Activated CD4-positive, alpha-beta T cell treated with anti-CD3 and anti-CD28 coated beads, Interleukin-2, amount 10 ng/mL, durations not matched to agents 7 days and 5 days (primary cell): ENCODE data around the gene RAB20. TPM values are rescaled to one million over a fixed set of nuclear protein-coding genes. Genes with fewer than 3 reads are reported as not detected.
A peak's percentile ranks its signal among the peaks of the same experiment; 100 is the strongest.
"Not testable (repeated sequence)": the region's sequence is repeated elsewhere in the genome, so short reads cannot be mapped to it uniquely, and the experiment has no call there.

Source experiments
- CTCF ChIA-PET: fragments of 350-600 bp; sonication (Branson Sonifier 250); formaldehyde crosslinking; loops from one replicate; lab custom pipeline; 2021; ENCODE audit warnings: antibody characterized with exemption; lab: Charles Lee
- POLR2A ChIA-PET: fragments of 350-600 bp; sonication (Branson Sonifier 250); formaldehyde crosslinking; loops from one replicate; lab custom pipeline; 2021; ENCODE audit warnings: antibody characterized with exemption; lab: Charles Lee
- DNase-seq: peaks from one replicate; pipeline ENCODE4 v3.0.0-alpha.2; 2020
- H3K27ac Mint-ChIP-seq: one replicate; pipeline ENCODE4 v1.8.0; 2021; ENCODE audit warnings: mild to moderate bottlenecking, moderate library complexity, mixed read lengths
- H3K27me3 Mint-ChIP-seq: one replicate; pipeline ENCODE4 v1.8.0; 2021; ENCODE audit warnings: mixed read lengths
- H3K36me3 Mint-ChIP-seq: one replicate; pipeline ENCODE4 v1.8.0; 2021; ENCODE audit warnings: low read depth, mixed read lengths
- H3K4me1 Mint-ChIP-seq: one replicate; pipeline ENCODE4 v1.8.0; 2021; ENCODE audit warnings: mixed read lengths
- H3K4me3 Mint-ChIP-seq: one replicate; pipeline ENCODE4 v1.8.0; 2021; ENCODE audit warnings: mild to moderate bottlenecking, moderate library complexity, mixed read lengths
- H3K9me3 Mint-ChIP-seq: one replicate; pipeline ENCODE4 v1.8.0; 2021; ENCODE audit warnings: mixed read lengths
- total RNA-seq, 2 experiments: library from RNA; stranded (reverse); gene quantifications; one replicate each; pipeline ENCODE4 v1.2.3, GENCODE V29; 2021

RAB20 gene
- total RNA-seq, 2 experiments from 2014 or later: 3.2 to 4.1 TPM

DNA sequence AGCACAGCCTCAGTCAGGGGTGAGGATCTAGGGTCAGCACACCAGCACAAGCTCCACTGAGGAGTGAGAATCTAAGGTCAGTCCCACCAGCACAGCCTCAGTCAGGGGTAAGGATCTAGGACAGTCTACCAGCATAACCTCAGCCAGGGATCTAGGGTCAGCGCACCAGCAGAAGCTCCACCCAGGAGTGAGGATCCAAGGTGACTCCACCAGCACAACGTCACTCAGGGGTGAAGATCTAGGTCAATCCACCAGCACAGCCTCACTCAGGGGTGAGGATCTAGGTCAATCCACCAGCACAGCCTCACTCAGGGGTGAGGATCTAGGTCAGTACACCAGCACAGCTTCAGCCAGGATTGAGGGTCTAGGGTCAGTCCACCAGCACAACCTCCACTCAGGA is 64.5 kb downstream of the RAB20 start:
- POLR2A ChIA-PET: no interaction called here
- Mint-ChIP-seq H3K27ac (no peak overlapping the region), H3K36me3 (no peaks in the 10 kb centered on the region), H3K4me3 (no peak overlapping the region), H3K9me3 (no peaks in the 10 kb centered on the region), H3K27me3 (peaks cover 5% of the 10 kb centered on the region), H3K4me1 (no peaks in the 10 kb centered on the region)
- DNase-seq: no peak
- CTCF ChIA-PET: no interaction called here

DNA sequence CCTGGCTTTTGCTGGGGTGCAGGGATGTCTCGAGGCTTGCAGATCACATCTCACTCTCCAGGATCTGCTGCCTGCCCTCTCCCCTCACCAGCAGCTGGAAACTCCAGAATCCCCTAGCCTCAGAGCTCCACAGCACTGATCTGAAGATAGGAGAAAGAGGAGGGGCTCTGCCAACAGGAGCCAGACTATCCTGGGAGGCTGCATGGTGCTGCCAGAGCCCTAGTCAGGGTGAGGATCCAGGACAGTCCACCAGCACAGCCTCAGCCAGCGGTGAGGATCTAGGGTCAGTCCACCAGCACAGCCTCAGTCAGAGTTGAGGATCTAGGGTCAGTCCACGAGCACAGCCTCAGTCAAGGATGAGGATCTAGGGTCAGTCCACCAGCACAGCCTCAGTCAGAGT is 65.2 kb downstream of the RAB20 start:
- Mint-ChIP-seq H3K4me3 (no peak overlapping the region), H3K36me3 (no peaks in the 10 kb centered on the region), H3K27me3 (peaks cover 5% of the 10 kb centered on the region), H3K9me3 (no peaks in the 10 kb centered on the region), H3K27ac (no peak overlapping the region), H3K4me1 (no peaks in the 10 kb centered on the region)
- no peak for DNase-seq
- ChIA-PET CTCF (interaction anchor here (1.1 kb wide), 1 partner anchor 14 kb away, joined by 3 read pairs; no protein-coding TSS in a partner anchor), POLR2A (interaction anchor here (0.6 kb wide), 1 partner anchor 41 kb away, joined by 3 read pairs; no protein-coding TSS in a partner anchor)

DNA sequence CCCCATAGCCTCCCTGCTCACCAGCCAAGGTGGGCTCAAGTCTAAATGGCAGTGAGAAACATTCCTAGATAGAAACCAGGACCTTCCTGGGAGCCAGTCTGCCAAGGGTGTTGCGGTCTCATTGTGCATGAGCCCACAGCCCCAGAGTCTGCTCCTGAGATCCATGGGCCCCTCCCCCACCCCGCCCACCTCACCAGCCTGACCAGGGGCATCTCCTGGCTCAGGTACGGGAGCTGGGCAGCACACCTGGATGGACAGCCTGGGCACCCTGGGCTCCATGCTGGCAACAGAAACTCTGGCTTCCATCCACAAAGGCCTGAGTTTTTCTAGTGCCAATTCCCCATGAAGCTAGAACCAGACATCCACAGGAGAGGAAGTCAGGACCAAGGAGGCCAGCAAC is 65.6 kb downstream of the RAB20 start:
- Mint-ChIP-seq H3K27ac (no peak overlapping the region), H3K9me3 (no peaks in the 10 kb centered on the region), H3K27me3 (peaks cover 5% of the 10 kb centered on the region), H3K4me1 (no peaks in the 10 kb centered on the region), H3K36me3 (no peaks in the 10 kb centered on the region), H3K4me3 (no peak overlapping the region)
- POLR2A ChIA-PET: interaction anchor here (0.6 kb wide), 1 partner anchor 40 kb away, joined by 3 read pairs; no protein-coding TSS in a partner anchor
- no peak for DNase-seq
- CTCF ChIA-PET: interaction anchor here (1.1 kb wide), 1 partner anchor 14 kb away, joined by 3 read pairs; no protein-coding TSS in a partner anchor

DNA sequence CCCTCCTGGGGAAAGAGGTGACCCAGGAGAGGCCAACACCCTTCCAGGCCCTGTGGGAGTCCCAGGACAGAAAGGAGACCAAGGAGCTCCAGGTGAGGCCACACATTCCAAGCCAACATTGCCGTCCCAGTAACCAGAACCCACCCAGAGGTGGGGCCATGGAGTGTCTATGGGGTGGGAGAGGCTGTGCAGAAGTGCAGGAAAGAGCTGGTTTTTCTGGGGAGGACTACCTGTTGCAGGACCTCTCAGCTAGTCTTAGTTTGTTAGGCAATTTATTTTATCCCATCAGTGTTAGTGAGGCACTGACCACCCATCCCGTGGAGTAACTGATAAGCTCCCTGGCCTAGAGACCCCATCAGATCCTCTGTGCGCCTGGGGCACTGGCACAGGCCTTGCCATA is 66.1 kb downstream of the RAB20 start:
- ChIA-PET POLR2A (no interaction called here), CTCF (interaction anchor here (1.1 to 1.2 kb wide), 2 partner anchors 15 to 31 kb away, joined by 3 read pairs; no protein-coding TSS in a partner anchor)
- H3K4me3 Mint-ChIP-seq: no peak overlapping the region
- no peaks in the 10 kb centered on the region for H3K36me3 Mint-ChIP-seq
- no peak overlapping the region for H3K27ac Mint-ChIP-seq
- no peaks in the 10 kb centered on the region for H3K27me3 Mint-ChIP-seq
- no peak for DNase-seq
- no peaks in the 10 kb centered on the region for H3K4me1 Mint-ChIP-seq
- H3K9me3 Mint-ChIP-seq: no peaks in the 10 kb centered on the region

DNA sequence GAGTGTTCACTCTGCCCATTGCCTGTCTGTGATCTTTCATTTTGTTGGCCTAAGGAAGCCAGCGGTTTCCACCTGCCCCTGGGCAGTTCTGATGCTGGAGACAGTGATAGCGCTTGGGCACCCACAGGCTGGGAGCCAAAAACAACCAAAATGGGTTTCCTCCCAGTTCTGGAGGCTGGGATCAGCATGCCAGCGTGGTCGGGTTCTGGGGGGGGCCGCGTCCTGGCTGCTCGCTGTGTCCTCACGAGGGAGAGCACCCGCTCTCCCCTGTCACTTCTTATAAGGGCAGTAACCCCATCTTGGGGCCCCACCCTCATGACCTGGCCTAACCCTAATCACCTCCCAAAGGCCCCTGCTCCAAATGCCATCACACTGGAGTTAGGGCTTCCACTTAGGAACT is 67.9 kb downstream of the RAB20 start:
- peak overlapping the region; percentile 31 for H3K27ac Mint-ChIP-seq
- no peak overlapping the region for H3K4me3 Mint-ChIP-seq
- H3K4me1 Mint-ChIP-seq: no peaks in the 10 kb centered on the region
- no peaks in the 10 kb centered on the region for H3K27me3 Mint-ChIP-seq
- CTCF ChIA-PET: no interaction called here
- POLR2A ChIA-PET: no interaction called here
- no peaks in the 10 kb centered on the region for H3K9me3 Mint-ChIP-seq
- DNase-seq: no peak
- no peaks in the 10 kb centered on the region for H3K36me3 Mint-ChIP-seq

DNA sequence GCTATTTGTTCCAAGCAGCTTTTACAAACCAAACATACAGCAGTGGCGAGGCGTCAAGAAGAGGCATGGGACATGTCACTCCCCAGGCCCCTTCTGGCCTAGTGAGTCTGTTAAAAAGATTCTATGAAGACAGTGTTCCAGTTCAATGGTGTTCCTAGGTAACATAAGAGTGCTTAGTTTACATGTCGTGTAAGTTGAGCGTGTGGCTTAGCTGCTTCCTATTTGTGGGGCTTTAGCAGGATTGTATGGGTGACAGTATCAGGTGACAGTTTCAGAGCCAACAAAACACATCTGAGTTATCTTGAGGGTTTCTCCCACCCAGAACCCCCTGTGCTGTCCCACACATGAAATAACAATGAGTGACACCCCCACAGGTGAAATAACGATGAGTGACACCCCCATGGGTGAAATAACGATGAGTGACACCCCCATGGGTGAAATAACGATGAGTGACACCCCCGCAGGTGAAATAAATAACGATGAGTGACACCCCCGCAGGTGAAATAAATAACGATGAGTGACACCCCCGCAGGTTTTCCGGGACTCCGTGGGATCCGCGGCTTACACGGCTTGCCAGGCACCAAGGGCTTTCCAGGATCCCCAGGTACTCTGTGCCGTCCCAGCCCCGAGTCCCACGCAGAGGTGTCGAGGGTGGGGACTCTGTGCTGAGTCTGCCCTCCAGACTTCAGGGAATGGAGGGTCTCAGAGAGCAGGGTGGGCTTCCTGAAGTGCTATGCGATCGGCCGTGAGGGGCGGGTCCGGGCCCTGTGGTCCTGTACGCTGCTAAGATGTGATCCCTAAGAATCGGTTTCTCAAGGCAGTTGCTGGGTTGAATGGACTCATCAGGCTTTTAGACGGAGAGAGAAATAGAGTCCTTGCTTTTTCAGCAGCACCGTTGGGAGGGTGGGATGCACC is 68.6 kb downstream of the RAB20 start:
- Mint-ChIP-seq H3K9me3 (no peaks in the 10 kb centered on the region), H3K27ac (no peak overlapping the region), H3K27me3 (no peaks in the 10 kb centered on the region), H3K4me3 (no peak overlapping the region), H3K4me1 (no peaks in the 10 kb centered on the region), H3K36me3 (no peaks in the 10 kb centered on the region)
- no peak for DNase-seq
- CTCF ChIA-PET: no interaction called here
- POLR2A ChIA-PET: no interaction called here

DNA sequence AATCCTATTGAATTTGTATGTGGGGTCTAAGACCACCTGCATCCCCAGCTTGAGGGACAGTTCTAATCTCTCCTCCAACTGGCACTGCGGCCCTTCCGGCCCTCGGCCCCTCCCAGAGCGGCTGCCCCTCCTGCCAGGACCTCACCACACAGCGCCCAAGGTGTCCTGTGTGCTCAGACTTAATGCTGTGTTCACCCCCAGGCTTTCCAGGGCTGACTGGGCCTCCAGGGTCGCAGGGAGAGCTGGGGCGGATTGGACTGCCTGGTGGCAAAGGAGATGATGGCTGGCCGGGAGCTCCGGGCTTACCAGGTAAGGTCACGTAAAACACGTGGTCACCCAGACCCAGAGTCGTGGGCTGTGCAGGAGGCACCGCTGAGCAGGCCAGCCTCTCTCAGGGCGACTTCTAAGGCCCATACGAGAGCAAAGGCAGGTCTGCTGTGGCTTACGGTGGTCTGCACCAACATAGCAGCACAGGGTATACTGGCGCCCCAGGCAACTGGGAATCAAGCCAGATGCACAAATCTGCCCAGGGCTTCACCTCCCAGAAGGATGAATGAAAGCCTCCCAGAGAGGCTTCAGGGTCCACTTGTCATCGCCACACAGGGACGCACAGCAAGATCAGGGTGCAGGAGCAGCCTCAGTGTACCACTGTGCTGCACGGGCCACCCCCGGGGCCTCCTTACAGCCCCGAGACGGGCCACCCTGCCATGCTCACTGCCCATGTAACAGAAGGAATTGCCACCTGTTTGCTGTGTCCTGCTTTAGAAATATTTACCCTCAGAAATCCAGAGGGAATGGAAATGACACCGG is 69.4 kb downstream of the RAB20 start:
- Mint-ChIP-seq H3K36me3 (no peaks in the 10 kb centered on the region), H3K4me3 (no peak overlapping the region)

DNA sequence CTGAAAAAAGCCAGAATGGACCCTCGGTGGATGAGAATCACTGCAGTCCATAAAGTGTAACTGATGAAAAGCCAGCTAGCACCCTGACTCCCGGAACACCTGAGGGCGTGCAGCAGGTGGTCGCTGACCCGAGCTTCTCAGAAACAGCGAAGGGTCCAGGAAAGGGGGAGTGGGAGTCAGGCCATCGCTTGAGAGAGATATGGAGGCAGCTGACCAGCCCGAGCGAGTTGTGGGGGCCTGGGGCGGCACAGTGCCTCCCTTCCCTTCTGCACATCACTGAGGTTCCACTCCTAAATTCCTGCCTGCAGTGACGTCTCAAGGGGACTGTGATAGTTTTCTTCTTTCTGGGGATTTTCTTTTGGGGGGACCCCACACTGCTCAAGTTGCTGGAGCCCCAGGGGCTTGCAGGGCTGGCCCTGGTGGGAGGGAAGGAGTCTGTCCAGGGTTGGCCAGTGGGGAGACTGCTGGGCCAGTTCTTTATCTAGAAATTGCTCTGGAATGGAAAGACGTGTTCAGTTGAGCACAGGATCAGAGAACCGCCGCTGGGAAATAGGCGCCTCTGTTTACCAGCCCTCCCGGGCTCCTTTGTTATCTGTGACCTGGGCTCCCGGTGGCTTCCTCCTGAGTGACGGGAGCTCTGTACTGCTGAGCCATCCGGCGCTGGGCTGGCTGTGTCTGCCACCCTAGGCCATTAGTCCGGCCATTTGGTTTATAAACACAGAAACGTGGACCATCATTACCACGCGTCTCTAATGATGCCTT is 71.3 kb downstream of the RAB20 start:
- no peaks in the 10 kb centered on the region for H3K36me3 Mint-ChIP-seq
- no peaks in the 10 kb centered on the region for H3K4me1 Mint-ChIP-seq
- ChIA-PET CTCF (no interaction called here), POLR2A (no interaction called here)
- DNase-seq: no peak
- H3K27me3 Mint-ChIP-seq: no peaks in the 10 kb centered on the region
- no peaks in the 10 kb centered on the region for H3K9me3 Mint-ChIP-seq
- H3K4me3 Mint-ChIP-seq: no peak overlapping the region
- H3K27ac Mint-ChIP-seq: no peak overlapping the region

More for the DNA sequence above, 69.4 kb downstream of the RAB20 start:
- POLR2A ChIA-PET: no interaction called here
- no peaks in the 10 kb centered on the region for H3K27me3 Mint-ChIP-seq
- H3K4me1 Mint-ChIP-seq: no peaks in the 10 kb centered on the region
- no peak overlapping the region for H3K27ac Mint-ChIP-seq
- no peaks in the 10 kb centered on the region for H3K9me3 Mint-ChIP-seq
- no peak for DNase-seq
- CTCF ChIA-PET: no interaction called here

DNA sequence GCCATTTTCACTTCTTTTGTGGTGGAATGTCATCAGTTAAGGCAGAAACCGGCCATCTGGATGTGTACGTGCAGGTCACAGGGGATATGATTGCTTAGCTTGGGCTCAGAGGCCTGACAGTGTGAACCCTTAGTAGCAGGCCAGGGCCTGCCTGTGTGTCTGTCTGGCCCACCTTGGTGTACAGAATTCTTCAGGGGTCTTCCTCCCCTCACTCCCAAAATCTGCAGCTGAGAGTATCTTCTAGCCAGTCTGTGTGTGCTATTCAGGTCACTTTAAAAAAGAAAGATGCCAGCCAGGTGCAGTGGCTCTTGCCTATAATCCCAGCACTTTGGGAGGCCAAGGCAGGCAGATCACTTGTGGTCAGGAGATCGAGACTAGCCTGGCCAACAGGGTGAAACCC is 74.6 kb downstream of the RAB20 start:
- H3K27me3 Mint-ChIP-seq, H3K4me1 Mint-ChIP-seq, H3K9me3 Mint-ChIP-seq, CTCF ChIA-PET, POLR2A ChIA-PET, DNase-seq, H3K4me3 Mint-ChIP-seq, H3K36me3 Mint-ChIP-seq, H3K27ac Mint-ChIP-seq: not testable (repeated sequence)

DNA sequence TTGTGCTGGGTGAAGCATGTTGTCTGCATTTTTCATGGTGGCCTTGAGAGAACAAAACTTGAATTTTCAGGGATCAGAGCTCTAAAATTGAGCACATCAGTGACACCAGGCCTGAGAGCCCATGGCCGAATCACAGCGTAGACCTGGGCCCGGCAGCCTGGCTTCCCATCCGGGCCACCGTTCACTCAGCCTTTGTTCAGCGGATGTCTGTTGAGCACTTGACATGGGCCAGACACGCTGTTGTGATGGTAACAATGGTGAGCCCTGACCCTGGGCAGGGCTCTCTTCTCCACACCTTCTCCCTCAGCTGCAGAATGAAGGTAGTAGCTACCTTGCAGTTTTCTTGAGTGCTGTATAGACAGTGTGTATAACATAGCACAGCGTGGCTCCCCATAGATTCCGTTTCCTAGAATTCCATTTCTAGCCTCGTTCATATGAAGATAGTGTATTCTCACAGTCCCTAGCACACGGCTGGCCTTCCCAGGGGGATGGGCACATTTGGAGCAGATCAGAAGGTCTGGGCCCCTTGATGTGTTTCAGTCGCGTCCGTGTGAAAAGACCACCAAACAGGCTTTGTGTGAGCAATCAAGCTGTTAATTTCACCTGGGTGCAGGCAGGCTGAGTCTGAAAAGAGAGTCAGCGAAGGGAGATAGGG is 75.3 kb downstream of the RAB20 start:
- peaks cover 3% of the 10 kb centered on the region for H3K27me3 Mint-ChIP-seq
- no peak for DNase-seq
- H3K4me3 Mint-ChIP-seq: no peak overlapping the region
- no peaks in the 10 kb centered on the region for H3K4me1 Mint-ChIP-seq
- CTCF ChIA-PET: no interaction called here
- H3K36me3 Mint-ChIP-seq: no peaks in the 10 kb centered on the region
- no peak overlapping the region for H3K27ac Mint-ChIP-seq
- POLR2A ChIA-PET: interaction anchor here (0.6 kb wide), 1 partner anchor 284 kb away, joined by 3 read pairs; no protein-coding TSS in a partner anchor
- no peaks in the 10 kb centered on the region for H3K9me3 Mint-ChIP-seq

DNA sequence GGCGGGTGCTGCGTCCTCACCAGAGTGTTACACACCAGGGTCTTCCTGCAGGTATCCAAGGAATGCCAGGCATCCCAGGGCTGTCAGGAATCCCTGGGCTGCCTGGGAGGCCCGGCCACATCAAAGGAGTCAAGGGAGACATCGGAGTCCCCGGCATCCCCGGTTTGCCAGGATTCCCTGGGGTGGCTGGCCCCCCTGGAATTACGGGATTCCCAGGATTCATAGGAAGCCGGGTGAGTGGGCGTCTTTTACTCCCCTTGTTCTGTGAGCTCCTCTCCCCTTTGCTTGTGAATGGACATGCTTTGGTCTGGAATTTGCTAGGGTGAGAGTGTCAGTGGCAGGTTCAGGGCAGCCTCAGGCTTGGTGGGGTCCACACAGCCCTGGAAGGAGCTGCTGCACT is 75.9 kb downstream of the RAB20 start:
- Mint-ChIP-seq H3K9me3 (no peaks in the 10 kb centered on the region), H3K4me1 (no peaks in the 10 kb centered on the region), H3K27ac (no peak overlapping the region), H3K36me3 (no peaks in the 10 kb centered on the region), H3K4me3 (no peak overlapping the region), H3K27me3 (peaks cover 3% of the 10 kb centered on the region)
- no peak for DNase-seq
- ChIA-PET POLR2A (no interaction called here), CTCF (no interaction called here)
